HuH-7.5 (cell line): ENCODE results near the gene YWHAB.
"Not testable (repeated sequence)": the region's sequence is repeated elsewhere in the genome, so short reads cannot be mapped to it uniquely, and the experiment has no call there.

Experiments
- DNase-seq: peaks from one replicate; pipeline ENCODE4 v3.0.0; 2011; ENCODE audit warnings: low spot score

The YWHAB gene

GRCh38 chr20:44885392-44886265, at the start of gene YWHAB:
TSS of gene YWHAB (plus strand) at chr20:44885705. CDS start at chr20:44901534, 15,829 bp downstream.
- peak; percentile 85 for DNase-seq

- DNase-seq: no peak
Observed at GRCh38 chr20:44836601-44837120, 48.8 kb upstream of the YWHAB start.

GRCh38 chr20:44837946-44838345, 47.6 kb upstream of the YWHAB start:
- DNase-seq: no peak

- DNase-seq: no peak
Observed at GRCh38 chr20:44838521-44838920, 47.0 kb upstream of the YWHAB start.

GRCh38 chr20:44839481-44839880, 46.0 kb upstream of the YWHAB start:
- DNase-seq: no peak

DNA sequence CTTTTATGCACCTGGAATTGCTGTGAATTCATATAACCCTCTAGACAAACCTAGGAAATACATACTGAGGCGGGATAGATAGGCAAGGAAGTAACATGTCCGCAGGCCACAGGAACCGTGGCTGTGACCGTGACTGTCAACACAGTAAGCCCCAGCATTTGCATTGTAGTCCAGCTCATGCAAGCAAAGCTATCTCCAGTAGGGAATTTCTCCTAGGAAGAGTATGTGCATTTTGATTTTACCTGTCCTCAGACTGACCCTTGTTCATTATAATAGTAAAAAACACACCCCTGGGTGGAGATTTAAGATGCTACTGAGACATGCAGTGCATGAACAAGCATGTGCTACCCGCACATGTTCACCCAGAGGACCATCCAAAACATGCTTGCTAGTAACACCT, 44.7 kb upstream of the YWHAB start:
- no peak for DNase-seq

DNA sequence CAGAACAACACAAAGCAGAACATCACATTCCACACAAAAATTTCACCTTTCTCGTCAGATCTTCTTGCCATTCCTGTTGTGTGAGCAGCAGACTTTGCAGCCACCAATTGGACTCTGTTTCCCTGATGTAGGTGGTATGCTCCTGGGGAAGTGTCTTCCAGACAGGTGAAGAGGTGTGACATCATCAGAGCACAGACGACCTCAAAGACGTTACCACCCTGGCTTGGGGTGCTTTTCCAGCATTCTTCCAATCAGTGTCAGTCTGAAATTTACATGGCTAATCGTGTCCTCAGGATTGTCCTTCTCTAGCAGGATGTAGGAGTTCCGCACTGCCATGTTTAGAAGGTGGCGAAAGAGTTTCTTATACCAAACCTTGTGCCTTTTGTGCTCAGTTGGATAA, 43.5 kb upstream of the YWHAB start:
- DNase-seq: no peak

DNA sequence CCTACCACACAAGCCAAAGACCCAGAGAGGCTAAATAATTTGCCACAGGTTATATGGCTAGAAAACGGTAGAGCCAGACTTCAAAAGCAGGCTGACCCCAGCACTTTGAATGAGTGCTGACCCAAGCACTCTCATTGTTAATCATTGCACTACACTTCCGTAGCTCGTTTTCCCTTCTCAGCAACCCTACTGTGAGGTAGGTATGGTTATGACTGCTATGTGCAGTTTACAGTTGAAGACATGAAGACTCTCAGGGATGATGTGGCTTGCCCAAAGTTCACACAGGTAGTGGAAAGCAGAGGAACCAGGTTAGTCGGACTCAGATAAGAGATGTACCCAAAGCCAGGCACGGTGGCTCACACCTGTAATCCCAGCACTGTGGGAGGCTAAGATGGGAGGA, 41.6 kb upstream of the YWHAB start:
- DNase-seq: no peak

DNA sequence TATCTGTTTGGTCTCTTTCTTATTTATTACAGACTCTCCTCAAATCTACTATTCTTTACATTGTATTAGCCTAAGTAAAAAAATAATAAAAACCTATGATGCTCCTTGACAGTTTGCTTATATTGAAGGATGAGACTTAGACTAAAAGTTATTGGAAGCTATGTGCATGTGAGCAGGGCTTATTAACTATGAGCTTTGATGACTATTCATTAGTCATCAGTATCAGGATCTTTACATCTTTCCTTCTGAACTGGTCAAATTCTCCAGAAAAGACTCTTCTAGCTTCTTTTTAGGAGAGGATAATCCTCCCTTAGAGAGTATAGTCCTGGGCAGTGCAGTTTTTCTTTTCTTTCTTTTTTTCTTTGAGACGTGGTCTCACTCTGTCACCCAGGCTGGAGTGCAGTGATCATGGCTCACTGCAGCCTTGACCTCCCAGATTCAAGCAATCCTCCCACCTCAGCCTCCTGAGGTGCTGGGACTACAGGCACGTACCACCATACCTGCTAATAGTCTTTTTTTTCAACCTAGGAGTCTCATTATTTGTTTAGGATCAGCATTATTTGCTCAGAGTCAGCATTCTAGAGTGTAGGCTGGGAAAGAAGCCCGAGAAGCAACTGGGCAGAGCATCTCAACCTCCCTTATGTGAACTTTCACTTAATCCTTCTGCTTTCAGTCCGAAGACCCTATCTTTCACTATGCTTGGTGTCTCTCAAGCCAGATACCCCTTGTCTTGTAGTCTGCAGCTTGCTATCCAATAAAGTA, 37.1 kb upstream of the YWHAB start:
- DNase-seq: no peak

DNA sequence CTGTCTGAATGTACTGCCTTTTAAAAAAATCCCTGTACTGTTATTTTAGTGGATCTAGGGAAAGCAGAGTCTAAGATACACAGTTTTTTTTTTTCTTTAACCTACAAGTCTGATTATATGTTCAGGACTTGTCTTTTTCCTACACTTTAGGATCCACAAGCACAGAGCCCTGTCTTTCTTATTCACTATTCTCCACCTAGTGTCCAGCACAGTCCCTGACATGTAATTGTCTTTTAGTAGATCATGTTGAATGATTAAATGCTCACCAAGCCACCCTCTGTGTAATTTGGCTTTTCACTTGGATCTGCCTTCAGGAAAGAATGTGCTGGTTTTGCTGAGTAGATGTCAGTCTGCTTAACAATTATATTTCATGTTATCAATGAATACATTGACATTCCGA, 35.8 kb upstream of the YWHAB start:
- DNase-seq: no peak

DNA sequence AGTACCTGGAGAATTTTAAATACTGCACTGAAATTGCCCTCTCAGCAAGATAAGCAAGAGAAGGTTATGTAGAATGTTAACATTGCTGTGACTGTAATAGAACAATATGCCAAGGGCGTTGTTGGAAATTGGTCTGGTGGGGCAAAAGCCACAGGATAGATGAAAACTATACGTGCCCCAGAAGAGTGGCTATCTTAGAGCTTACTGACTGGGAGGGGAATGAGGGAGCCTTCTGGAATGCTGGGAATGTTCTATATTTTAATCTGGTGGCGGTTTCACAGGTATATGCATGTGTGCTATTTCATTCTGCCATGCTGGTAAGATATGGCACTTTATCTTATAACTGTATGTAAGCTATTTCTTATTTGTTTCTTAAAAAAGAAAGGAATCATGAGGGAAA, 35.2 kb upstream of the YWHAB start:
- no peak for DNase-seq

DNA sequence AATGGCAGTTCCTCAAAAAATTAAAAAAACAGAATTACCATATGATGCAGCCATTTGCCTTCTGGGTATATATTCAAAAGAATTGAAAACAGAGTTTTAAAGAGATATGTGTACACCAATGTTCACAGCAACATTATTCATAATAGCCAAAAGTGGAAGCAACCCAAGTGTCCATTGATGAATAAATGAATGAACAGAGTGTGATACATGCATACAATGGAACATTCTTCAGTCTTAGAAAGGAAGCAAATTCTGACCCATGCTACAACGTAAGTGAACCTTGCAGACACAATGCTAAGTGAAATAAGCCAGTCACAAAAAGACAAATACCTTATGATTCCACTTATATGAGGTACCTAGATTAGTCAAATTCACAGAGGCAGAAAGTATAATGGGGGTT, 34.7 kb upstream of the YWHAB start:
- DNase-seq: no peak

DNA sequence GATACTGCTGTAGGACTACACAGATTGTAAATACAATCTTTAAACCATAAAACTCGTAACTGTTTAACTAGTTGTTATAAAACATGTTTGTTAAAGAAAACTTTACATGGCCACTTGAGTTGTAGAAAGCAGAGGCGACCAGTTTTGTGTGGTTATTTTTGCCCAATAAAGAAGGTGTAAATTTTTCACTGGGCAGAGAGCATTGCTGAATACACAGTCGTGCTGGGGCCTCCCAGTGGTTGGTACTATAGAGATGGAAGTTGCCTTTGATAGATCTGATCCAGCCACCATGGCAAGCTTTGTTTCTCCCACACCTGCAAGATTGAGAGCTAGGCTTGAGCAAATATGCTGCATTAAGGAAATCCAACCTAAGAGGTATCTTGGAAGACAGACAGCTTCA, 34.0 kb upstream of the YWHAB start:
- no peak for DNase-seq

- DNase-seq: no peak
Observed at GRCh38 chr20:44856442-44856841, 29.1 kb upstream of the YWHAB start.

- no peak for DNase-seq
Observed at GRCh38 chr20:44856856-44857448, 28.6 kb upstream of the YWHAB start.

DNA sequence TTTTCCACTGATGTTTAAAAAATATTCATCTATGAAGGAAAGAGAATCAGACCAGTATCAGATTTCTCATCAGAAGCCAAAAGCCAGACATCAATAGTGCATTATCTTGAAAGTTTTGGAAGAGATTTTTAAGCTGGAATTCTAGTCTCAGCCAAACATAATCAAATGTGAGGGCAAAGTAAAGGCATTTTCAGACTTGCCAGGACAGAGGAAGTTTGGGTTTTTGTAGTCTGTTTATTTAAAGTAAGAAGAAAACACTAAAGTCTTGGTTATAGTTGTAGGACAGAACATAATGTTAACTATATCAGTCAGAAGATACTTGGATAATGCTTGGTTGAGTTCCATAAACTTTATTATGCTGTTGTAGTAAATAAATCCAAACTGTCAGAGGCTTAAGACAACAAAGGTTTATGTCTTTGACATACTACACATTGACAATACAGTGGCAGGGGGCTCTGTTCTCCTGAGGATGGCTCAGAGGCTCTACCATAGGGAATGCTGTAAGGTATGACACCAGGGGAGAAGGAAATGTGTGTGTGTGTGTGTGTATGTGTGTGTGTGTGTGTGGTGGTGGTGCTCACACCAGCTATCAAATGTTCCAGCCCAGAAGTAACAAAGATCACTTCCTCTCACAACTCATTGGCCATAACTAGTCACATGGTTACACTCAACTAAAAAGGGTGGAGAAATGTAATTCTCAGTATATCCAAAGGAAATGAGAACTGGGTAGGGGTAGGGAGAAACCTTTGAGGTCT, 26.7 kb upstream of the YWHAB start:
- no peak for DNase-seq

GRCh38 chr20:44861531-44862006, 23.9 kb upstream of the YWHAB start:
- no peak for DNase-seq

DNA sequence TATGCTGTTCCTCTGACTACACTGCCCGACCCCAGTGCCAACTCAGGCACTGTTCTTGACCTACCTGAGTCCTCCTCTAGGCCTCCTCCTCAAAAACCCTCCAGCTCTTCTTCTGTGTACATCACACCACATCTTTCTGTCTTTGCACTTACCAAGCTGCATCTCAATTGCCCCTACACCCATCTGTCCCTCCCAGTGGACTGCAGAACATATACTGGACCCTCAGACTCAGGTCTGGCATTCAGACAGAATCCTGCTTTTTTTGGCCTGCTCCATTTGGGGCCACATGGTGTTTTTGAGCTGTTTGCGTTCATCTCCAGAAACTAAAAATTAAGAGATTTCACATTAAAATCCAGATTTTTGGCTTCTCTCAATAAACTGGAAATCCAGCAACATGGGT, 23.2 kb upstream of the YWHAB start:
- no peak for DNase-seq

DNA sequence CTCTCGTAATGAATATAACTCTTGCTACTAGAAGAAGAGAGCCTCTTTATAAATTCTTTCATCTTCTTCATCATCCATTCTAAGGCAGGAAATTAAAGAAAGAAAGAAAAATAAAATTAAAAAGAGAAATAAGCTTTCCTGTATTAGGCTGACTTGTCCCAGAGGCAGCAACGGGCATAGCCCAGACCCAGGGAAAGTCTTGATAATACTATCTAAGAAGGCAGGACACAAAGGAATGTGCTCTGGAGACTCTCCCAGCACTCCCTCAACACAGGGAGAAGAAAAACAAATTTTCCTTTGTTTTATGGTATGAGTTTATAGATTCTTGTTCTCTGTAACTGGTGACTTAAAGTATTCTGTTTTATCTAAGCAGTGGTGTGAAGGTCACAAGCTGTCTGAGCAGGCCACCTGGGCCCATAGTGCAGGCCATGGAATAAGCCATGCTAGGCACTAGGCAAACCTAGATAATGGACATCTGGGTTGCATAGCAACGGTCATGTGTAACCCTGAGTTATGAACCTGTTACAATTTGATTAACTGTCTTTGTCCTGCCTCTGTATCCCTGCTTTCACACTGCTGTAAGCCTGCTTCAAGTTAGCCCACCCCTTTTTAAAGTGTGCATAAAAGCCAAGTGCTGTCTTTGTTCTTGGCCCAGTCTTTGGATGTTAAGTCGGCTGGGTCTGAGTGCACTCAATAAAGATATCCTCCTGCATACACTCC, 22.0 kb upstream of the YWHAB start:
- DNase-seq: not testable (repeated sequence)

- DNase-seq: not testable (repeated sequence)
Observed at GRCh38 chr20:44864493-44864892, 21.0 kb upstream of the YWHAB start.

- DNase-seq: no peak
Observed at GRCh38 chr20:44866703-44867335, 18.7 kb upstream of the YWHAB start.
